ENCODE measurements around the gene IL6ST.
"Not testable (repeated sequence)": the region's sequence is repeated elsewhere in the genome, so short reads cannot be mapped to it uniquely, and the experiment has no call there.

Gene IL6ST

DNA sequence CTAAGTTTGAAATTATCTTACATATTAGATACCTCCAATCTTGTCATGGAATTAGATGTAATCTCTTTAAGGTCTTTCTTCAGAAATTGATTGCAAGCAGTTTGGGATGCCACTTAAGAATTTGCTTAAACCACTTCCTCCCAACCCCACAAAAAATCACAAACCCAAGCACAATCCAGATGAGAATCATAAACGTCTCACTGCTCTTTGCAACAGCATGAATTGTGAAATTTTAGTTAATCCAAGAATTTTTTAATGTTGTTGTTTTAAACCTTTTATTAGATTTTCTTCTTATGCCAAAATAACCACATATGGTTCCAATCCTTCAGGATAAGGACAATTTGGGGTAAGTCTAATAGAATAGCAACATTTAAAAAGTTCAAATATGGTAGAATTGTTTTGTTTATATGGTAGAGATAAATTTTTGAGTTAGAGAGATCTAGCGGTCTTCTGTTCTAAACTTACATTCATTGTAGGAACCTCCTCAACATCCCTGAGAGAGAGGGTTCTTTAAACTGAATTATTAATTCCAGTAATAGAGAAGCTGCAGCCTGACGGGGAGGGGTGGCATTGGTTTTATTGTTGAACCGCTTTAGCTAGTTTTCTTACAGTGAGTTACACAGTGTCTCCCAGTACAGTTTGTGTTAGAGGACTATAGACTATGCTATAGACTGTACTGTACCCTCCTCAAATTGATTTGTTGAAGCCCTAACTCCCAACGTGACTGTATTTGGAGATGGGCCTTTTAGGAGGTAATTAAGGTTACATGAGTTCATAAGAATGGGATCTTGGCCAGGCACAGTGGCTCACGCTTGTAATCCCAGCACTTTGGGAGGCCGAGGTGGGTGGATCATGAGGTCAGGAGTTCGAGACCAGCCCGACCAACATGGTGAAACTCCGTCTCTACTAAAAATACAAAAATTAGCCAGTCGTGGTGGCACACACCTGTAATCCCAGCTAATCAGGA is 24.8 kb upstream of the IL6ST start:
- intact Hi-C loops (cut with DNase I; ENCODE audit: low total_unique reads), result no loop called here
- Histone ChIP-seq H3K4me1 (no peaks in the 10 kb centered on the region), H3K36me3 (no peaks in the 10 kb centered on the region), H3K4me3 (no peak overlapping the region), H3K27ac (no peak overlapping the region), H3K27me3 (no peaks in the 10 kb centered on the region), H3K9me3 (no peaks in the 10 kb centered on the region)
- DNase-seq, result no peak
- TF ChIP-seq, protein P1, sequence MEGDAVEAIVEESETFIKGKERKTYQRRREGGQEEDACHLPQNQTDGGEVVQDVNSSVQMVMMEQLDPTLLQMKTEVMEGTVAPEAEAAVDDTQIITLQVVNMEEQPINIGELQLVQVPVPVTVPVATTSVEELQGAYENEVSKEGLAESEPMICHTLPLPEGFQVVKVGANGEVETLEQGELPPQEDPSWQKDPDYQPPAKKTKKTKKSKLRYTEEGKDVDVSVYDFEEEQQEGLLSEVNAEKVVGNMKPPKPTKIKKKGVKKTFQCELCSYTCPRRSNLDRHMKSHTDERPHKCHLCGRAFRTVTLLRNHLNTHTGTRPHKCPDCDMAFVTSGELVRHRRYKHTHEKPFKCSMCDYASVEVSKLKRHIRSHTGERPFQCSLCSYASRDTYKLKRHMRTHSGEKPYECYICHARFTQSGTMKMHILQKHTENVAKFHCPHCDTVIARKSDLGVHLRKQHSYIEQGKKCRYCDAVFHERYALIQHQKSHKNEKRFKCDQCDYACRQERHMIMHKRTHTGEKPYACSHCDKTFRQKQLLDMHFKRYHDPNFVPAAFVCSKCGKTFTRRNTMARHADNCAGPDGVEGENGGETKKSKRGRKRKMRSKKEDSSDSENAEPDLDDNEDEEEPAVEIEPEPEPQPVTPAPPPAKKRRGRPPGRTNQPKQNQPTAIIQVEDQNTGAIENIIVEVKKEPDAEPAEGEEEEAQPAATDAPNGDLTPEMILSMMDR (IDR thresholded peaks at IDR 0.05), result no peak

- DNase-seq, result no peak
- H3K36me3 ChIP-seq, result no peaks in the 10 kb centered on the region
- no peak overlapping the region for H3K4me3 ChIP-seq
- intact Hi-C loops (cut with DNase I; ENCODE audit: low total_unique reads), result no loop called here
- no peak overlapping the region for H3K27ac ChIP-seq
- TF ChIP-seq, protein P1 (IDR thresholded peaks at IDR 0.05), result no peak
- H3K4me1 ChIP-seq, result no peaks in the 10 kb centered on the region
- H3K9me3 ChIP-seq, result no peaks in the 10 kb centered on the region
- no peaks in the 10 kb centered on the region for H3K27me3 ChIP-seq
Observed at GRCh38 chr5:56018832-56019231, 24.1 kb upstream of the IL6ST start.

DNA sequence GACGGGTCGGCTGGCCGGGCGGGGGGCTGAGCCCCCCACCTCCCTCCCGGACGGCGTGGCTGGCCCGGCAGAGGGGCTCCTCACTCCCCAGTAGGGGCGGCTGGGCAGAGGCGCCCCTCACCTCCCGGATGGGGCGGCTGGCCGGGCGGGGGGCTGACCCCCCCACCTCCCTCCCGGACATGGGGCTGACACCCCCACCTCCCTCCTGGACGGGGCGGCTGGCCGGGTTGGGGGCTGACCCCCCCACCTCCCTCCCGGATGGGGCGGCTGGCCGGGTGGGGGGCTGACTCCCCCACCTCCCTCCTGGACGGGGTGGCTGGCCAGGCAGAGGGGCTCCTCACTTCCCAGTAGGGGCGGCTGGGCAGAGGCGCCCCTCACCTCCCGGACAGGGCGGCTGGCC is 19.9 kb upstream of the IL6ST start:
- intact Hi-C loops (cut with DNase I; ENCODE audit: low total_unique reads); DNase-seq: not testable (repeated sequence)

DNA sequence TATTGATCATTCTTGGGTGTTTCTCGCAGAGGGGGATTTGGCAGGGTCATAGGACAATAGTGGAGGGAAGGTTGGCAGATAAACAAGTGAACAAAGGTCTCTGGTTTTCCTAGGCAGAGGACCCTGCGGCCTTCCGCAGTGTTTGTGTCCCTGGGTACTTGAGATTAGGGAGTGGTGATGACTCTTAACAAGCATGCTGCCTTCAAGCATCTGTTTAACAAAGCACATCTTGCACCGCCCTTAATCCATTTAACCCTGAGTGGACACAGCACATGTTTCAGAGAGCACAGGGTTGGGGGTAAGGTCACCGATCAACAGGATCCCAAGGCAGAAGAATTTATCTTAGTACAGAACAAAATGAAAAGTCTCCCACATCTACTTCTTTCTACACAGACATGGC is 19.2 kb upstream of the IL6ST start:
- H3K4me3 ChIP-seq; H3K27ac ChIP-seq; intact Hi-C loops (cut with DNase I; ENCODE audit: low total_unique reads); DNase-seq; H3K9me3 ChIP-seq; H3K36me3 ChIP-seq; H3K27me3 ChIP-seq; H3K4me1 ChIP-seq: not testable (repeated sequence)

More for the DNA sequence above, 19.9 kb upstream of the IL6ST start:
- not testable (repeated sequence) for H3K36me3 ChIP-seq, H3K27me3 ChIP-seq, H3K9me3 ChIP-seq, H3K4me1 ChIP-seq, H3K27ac ChIP-seq, H3K4me3 ChIP-seq

DNA sequence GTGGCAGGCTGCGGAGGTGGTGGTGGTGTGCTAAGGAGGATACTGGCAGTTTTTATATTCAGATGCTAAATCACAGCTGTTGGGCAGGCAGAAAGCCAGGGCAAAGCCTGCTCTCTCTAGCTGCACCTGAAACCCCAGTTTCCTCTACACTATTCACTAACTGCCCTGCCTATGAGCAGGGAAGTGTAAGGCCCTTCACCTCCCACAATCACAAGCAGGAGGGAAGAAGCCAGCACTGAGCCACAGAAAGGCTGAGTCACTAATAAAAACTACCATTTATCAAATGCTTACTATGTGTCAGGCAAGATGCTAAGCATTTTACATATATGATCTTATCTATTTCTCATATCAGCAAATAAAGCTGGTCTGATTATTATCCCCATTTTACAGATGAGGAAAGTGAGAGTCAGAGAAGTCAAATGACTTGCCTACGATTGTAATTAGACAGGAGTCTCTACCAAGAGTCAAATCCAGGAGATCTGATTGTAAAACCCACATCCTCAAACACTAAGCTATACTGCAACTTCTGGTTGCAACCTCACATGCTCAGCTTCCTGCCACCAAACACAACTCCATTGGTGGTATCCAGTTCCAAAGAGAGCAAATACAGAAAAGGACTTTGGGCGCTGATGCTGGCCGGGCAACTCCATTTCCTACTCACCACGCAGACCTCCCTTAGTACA is 17.7 kb upstream of the IL6ST start:
- intact Hi-C loops (cut with DNase I; ENCODE audit: low total_unique reads), result no loop called here
- no peak overlapping the region for H3K27ac ChIP-seq
- H3K36me3 ChIP-seq, result no peaks in the 10 kb centered on the region
- TF ChIP-seq, protein P1 (IDR thresholded peaks at IDR 0.05), result no peak
- no peaks in the 10 kb centered on the region for H3K27me3 ChIP-seq
- no peaks in the 10 kb centered on the region for H3K9me3 ChIP-seq
- no peak for DNase-seq
- no peak overlapping the region for H3K4me3 ChIP-seq
- H3K4me1 ChIP-seq, result peaks cover 0 to 6% (median 0%) of the 10 kb centered on the region in 4 donors

- H3K36me3 ChIP-seq, result no peaks in the 10 kb centered on the region
- H3K27me3 ChIP-seq, result no peaks in the 10 kb centered on the region
- TF ChIP-seq, protein P1 (IDR thresholded peaks at IDR 0.05), result no peak
- no peak overlapping the region for H3K27ac ChIP-seq
- H3K4me3 ChIP-seq, result no peak overlapping the region
- H3K9me3 ChIP-seq, result no peaks in the 10 kb centered on the region
- intact Hi-C loops (cut with DNase I; ENCODE audit: low total_unique reads), result no loop called here
- no peak for DNase-seq
- H3K4me1 ChIP-seq, result peaks cover 0 to 6% (median 0%) of the 10 kb centered on the region in 4 donors
Observed at GRCh38 chr5:56011835-56012234, 17.1 kb upstream of the IL6ST start.
